ENCODE measurements around the gene TLE4.

GRCh38 chr9:79542735-79543620 lies 28.8 kb upstream of the TLE4 start:
- no peak for TF ChIP-seq CTCF (IDR thresholded peaks at IDR 0.05)
- TF ChIP-seq POLR2AphosphoS5 (IDR thresholded peaks at IDR 0.05): no peak
- TF ChIP-seq POLR2A (IDR thresholded peaks at IDR 0.05): no peak
- TF ChIP-seq EP300 (IDR thresholded peaks at IDR 0.05): no peak
